RWPE2 (cell line): ENCODE measurements around the gene TRIM44.
A peak's percentile ranks its signal among the peaks of the same experiment; 100 is the strongest.

Experiments
- ATAC-seq: fragments of 200-7000 bp; cut with Tn5 transposase; 3 replicates; pipeline ENCODE4 v1.9.1; 2021; ENCODE audit warnings: low read depth
- DNase-seq: peaks from one replicate; pipeline ENCODE4 v3.0.0-alpha.2; 2020; ENCODE audit warnings: low spot score
- H3K27ac ChIP-seq: fragments of 450-650 bp; 2 replicates; pipeline ENCODE4 v1.5.1; 2017; ENCODE audit warnings: mild to moderate bottlenecking; ENCODE audit not compliant: poor library complexity, severe bottlenecking
- H3K27me3 ChIP-seq: fragments of 250-450 bp; sonication (Bioruptor Pico); 2 replicates; pipeline ENCODE4 v1.5.1; 2021; ENCODE audit warnings: mild to moderate bottlenecking, moderate library complexity; ENCODE audit not compliant: insufficient read depth, poor library complexity, severe bottlenecking
- H3K36me3 ChIP-seq: fragments of 250-450 bp; sonication (Bioruptor Pico); 2 replicates; pipeline ENCODE4 v1.5.1; 2020; ENCODE audit warnings: low read depth, mild to moderate bottlenecking, moderate library complexity
- H3K4me1 ChIP-seq: fragments of 250-450 bp; sonication (Bioruptor Pico); 2 replicates; pipeline ENCODE4 v1.5.1; 2021; ENCODE audit warnings: mild to moderate bottlenecking, moderate library complexity; ENCODE audit not compliant: insufficient read depth, poor library complexity, severe bottlenecking
- H3K4me3 ChIP-seq: fragments of 250-450 bp; sonication (Bioruptor Pico); 2 replicates; pipeline ENCODE4 v1.5.1; 2021; ENCODE audit warnings: mild to moderate bottlenecking, moderate library complexity; ENCODE audit not compliant: severe bottlenecking
- H3K9me3 ChIP-seq: fragments of 250-450 bp; sonication (Bioruptor Pico); 2 replicates; pipeline ENCODE4 v1.5.1; 2021; ENCODE audit warnings: mild to moderate bottlenecking, moderate library complexity; ENCODE audit not compliant: severe bottlenecking
- TF ChIP-seq, protein P1 (sequence below): fragments of 450-650 bp; IDR thresholded peaks from one replicate; pipeline ENCODE4 v1.5.1; 2017; ENCODE audit warnings: mild to moderate bottlenecking, moderate library complexity; ENCODE audit not compliant: poor library complexity, severe bottlenecking

The TRIM44 gene

DNA sequence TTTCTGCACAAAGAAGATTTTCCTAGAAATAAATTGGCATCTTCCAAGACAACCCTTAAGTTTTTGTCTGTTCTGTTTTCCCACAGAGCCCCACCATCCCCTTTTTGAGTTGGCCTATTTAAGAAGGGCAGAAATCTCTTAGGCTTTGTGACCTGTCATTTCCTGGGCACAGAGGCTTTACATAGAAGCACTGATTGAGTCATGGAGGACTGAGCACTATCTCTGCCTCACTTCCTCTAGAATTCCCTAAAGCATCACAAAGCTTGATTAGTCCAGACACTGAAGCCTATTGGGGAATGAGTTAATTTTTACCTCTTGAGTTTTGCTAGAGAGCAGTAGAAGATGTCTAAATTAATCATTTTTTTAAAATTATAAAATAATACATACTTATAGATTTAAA is 25.4 kb downstream of the TRIM44 start:
- no peak overlapping the region for H3K27ac ChIP-seq
- TF ChIP-seq, protein P1, sequence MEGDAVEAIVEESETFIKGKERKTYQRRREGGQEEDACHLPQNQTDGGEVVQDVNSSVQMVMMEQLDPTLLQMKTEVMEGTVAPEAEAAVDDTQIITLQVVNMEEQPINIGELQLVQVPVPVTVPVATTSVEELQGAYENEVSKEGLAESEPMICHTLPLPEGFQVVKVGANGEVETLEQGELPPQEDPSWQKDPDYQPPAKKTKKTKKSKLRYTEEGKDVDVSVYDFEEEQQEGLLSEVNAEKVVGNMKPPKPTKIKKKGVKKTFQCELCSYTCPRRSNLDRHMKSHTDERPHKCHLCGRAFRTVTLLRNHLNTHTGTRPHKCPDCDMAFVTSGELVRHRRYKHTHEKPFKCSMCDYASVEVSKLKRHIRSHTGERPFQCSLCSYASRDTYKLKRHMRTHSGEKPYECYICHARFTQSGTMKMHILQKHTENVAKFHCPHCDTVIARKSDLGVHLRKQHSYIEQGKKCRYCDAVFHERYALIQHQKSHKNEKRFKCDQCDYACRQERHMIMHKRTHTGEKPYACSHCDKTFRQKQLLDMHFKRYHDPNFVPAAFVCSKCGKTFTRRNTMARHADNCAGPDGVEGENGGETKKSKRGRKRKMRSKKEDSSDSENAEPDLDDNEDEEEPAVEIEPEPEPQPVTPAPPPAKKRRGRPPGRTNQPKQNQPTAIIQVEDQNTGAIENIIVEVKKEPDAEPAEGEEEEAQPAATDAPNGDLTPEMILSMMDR = no peak
- no peaks in the 10 kb centered on the region for H3K27me3 ChIP-seq
- H3K9me3 ChIP-seq = no peaks in the 10 kb centered on the region
- no peak overlapping the region for H3K4me3 ChIP-seq
- no peak for DNase-seq
- peak; percentile 57; the same call in 1 of the 3 replicates for ATAC-seq
- peaks cover 7% of the 10 kb centered on the region for H3K4me1 ChIP-seq
- peaks cover 30% of the 10 kb centered on the region for H3K36me3 ChIP-seq

DNA sequence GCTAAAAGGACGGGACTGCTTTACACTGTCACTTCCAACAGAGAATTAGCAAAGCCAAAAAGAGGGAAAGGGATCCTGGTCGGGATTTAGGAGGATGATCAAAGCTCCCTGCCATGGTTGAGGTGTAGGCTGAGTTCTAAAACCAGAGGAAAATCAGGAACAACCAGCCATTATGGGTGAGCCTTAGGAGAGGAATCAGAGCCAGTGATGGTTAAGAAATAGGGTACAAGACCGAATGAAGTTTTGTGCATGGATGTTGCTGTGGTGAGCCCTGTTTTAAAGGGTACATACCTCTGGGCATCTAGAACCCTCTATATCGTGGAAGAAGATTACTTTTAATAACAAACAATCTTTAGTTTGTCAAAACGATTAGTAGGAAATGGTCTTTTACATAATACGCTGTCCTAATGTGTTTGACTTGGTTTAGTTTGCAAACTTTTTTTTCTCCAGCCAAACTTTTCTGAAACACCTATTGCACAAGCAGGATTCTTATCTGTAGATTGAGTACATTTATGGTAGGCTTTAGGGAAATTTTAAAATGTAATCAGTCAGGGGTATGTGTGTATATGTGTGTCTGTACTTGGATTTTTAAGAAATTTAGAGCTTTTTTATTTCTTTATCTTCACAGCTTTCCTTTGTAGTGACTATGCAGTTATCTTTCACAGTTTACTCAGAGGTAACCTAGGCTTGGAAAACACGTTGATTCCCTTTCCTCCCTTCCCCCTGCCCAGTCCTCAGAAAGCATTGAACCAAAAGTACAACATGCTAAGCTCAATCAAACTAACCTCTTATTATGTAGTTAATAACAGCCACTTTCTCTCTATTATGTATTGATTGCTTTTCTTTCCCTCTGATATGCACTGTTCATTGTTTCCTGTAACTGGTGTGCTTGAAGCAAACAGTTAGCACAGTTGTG is 26.8 kb downstream of the TRIM44 start:
- ATAC-seq = no peak
- TF ChIP-seq, protein P1 = no peak
- Histone ChIP-seq H3K36me3 (peaks cover 37% of the 10 kb centered on the region), H3K27ac (no peak overlapping the region), H3K9me3 (no peaks in the 10 kb centered on the region), H3K4me1 (peaks cover 7% of the 10 kb centered on the region), H3K4me3 (no peak overlapping the region), H3K27me3 (no peaks in the 10 kb centered on the region)
- DNase-seq = no peak

DNA sequence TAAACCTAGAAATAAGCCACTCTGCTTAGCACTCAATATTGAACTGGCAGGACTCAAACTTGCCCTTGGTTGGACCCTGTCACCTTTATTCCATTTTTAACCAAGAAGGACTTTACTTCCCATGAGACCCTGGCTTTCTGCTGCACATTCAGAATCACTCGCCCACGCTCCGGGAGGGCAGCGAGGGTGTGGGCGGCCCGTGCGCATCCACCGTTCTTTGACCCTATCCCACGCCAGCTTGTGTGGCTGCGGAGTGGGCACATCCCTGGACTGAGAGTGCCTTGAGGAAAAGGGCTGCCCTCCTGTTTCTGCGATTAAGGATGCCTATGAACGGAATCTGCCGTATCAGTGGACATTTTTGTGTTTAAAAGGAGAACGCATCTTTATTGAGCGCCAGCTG is 39.6 kb downstream of the TRIM44 start:
- H3K4me3 ChIP-seq = no peak overlapping the region
- ATAC-seq (no peak), DNase-seq (no peak)
- no peak overlapping the region for H3K27ac ChIP-seq
- peaks cover 8% of the 10 kb centered on the region; the same call in 1 of the 2 replicates for H3K36me3 ChIP-seq
- H3K27me3 ChIP-seq = no peaks in the 10 kb centered on the region
- no peaks in the 10 kb centered on the region for H3K9me3 ChIP-seq
- TF ChIP-seq, protein P1 = no peak
- H3K4me1 ChIP-seq = no peaks in the 10 kb centered on the region

DNA sequence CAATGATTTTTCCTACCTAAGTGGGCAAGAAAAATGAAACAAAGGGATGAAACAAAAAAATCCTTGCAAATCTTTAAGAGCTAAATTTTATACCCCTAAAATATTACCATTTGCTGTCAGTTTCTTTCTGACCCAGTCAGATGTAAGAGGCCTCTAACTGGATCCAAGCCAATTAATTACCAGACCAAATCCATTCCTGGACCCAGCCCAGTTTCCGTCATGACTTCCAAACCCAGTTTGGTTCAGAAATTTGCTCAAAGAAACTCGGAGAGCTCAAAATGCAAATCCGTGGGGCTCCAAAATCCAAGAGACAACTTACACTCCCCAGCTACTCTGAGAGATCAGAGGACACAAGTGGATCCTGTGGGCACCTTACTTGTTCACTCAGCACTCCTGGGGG is 46.8 kb downstream of the TRIM44 start:
- H3K9me3 ChIP-seq = no peaks in the 10 kb centered on the region
- TF ChIP-seq, protein P1 = no peak
- no peak for ATAC-seq
- DNase-seq = no peak
- H3K27ac ChIP-seq = no peak overlapping the region
- no peaks in the 10 kb centered on the region for H3K27me3 ChIP-seq
- no peaks in the 10 kb centered on the region for H3K36me3 ChIP-seq
- no peak overlapping the region for H3K4me3 ChIP-seq
- H3K4me1 ChIP-seq = no peaks in the 10 kb centered on the region
